CD4-positive, alpha-beta T cell (primary cell): Measurements from ENCODE around the gene GALNT14. TPM values are rescaled to one million over a fixed set of nuclear protein-coding genes. Genes with fewer than 3 reads are reported as not detected.

Source experiments
- ATAC-seq: fragments of 200-7000 bp; cut with Tn5 transposase; one replicate; pipeline ENCODE4 v1.10.0; 2022; ENCODE audit warnings: mild to moderate bottlenecking; ENCODE audit not compliant: poor library complexity
- CTCF ChIA-PET: fragments of 350-600 bp; sonication (Branson Sonifier 250); formaldehyde crosslinking; loops from one replicate; lab custom pipeline; 2021; ENCODE audit warnings: antibody characterized with exemption, inconsistent platforms; lab: Charles Lee
- POLR2A ChIA-PET: fragments of 350-600 bp; sonication (Branson Sonifier 250); formaldehyde crosslinking; loops from one replicate; lab custom pipeline; 2021; ENCODE audit warnings: antibody characterized with exemption, inconsistent platforms; lab: Charles Lee
- DNase-seq, 14 experiments: peaks; one replicate each; pipeline ENCODE4 v3.0.0-alpha.2; 2013 to 2020; ENCODE audit warnings: mixed read lengths in 2 of 14
- H3K27ac ChIP-seq, 2 donors: one replicate each; pipeline versions ENCODE4 v1.5.1 to v1.7.0; 2013; ENCODE audit warnings: low read length in 2 of 2, low read depth in 1 of 2, mild to moderate bottlenecking in 1 of 2
- H3K27me3 ChIP-seq, 2 experiments: 1 replicate in 1 of 2; 2 replicates in 1 of 2; pipeline versions ENCODE4 v1.6.1 to v1.7.0; 2013; ENCODE audit warnings: low read length in 2 of 2, control low read depth in 1 of 2, mild to moderate bottlenecking in 1 of 2, moderate library complexity in 1 of 2; ENCODE audit not compliant: insufficient read depth in 2 of 2, control insufficient read depth in 1 of 2
- H3K36me3 ChIP-seq: one replicate; pipeline ENCODE4 v1.6.1; 2013; ENCODE audit warnings: low read length, control low read depth; ENCODE audit not compliant: insufficient read depth
- H3K4me1 ChIP-seq: one replicate; pipeline ENCODE4 v1.6.1; 2013; ENCODE audit warnings: low read length, control low read depth; ENCODE audit not compliant: insufficient read depth
- H3K4me3 ChIP-seq: one replicate; pipeline ENCODE4 v1.5.1; 2013; ENCODE audit warnings: mild to moderate bottlenecking, low read length, moderate library complexity
- H3K9me3 ChIP-seq, 2 experiments: 1 replicate in 1 of 2; 2 replicates in 1 of 2; pipeline versions ENCODE4 v1.6.1 to v1.7.0; 2013; ENCODE audit warnings: low read length in 2 of 2, mild to moderate bottlenecking in 2 of 2, control low read depth in 1 of 2, moderate library complexity in 1 of 2; ENCODE audit not compliant: control insufficient read depth in 1 of 2, insufficient read depth in 1 of 2
- H3K27ac Mint-ChIP-seq: one replicate; pipeline ENCODE4 v1.8.0; 2020; ENCODE audit warnings: mixed read lengths
- H3K27me3 Mint-ChIP-seq: one replicate; pipeline ENCODE4 v1.8.0; 2021; ENCODE audit warnings: mixed read lengths
- H3K36me3 Mint-ChIP-seq: one replicate; pipeline ENCODE4 v1.8.0; 2021; ENCODE audit warnings: low read depth, mixed read lengths
- H3K4me1 Mint-ChIP-seq: one replicate; pipeline ENCODE4 v1.8.0; 2021; ENCODE audit warnings: low read depth, mixed read lengths
- H3K4me3 Mint-ChIP-seq: one replicate; pipeline ENCODE4 v1.8.0; 2020; ENCODE audit warnings: mild to moderate bottlenecking, mixed read lengths
- H3K9me3 Mint-ChIP-seq: one replicate; pipeline ENCODE4 v1.8.0; 2020; ENCODE audit warnings: mixed read lengths
- intact Hi-C, 2 experiments: fragments of 100-400 bp; cut with DNase I in 1 of 2; cut with micrococcal nuclease in 1 of 2; formaldehyde crosslinking; loops; one replicate each; pipeline versions ENCODE4 v1.15.1 to v1.9.0; 2023 to 2025; cut with DNase I, micrococcal nuclease
- total RNA-seq, 174 experiments: library from RNA in 2 of 174; stranded (reverse) in 2 of 174; gene quantifications; one replicate each; pipeline ENCODE4 v1.2.3 and lab custom pipeline; 2021 to 2026
- TF ChIP-seq, protein P1 (sequence below): fragments of 200-600 bp; IDR thresholded peaks from one replicate; pipeline ENCODE4 v1.8.0; 2022; ENCODE audit warnings: antibody characterized with exemption, mild to moderate bottlenecking

GALNT14 gene
- total RNA-seq, 2 experiments from 2014 or later = not detected

DNA sequence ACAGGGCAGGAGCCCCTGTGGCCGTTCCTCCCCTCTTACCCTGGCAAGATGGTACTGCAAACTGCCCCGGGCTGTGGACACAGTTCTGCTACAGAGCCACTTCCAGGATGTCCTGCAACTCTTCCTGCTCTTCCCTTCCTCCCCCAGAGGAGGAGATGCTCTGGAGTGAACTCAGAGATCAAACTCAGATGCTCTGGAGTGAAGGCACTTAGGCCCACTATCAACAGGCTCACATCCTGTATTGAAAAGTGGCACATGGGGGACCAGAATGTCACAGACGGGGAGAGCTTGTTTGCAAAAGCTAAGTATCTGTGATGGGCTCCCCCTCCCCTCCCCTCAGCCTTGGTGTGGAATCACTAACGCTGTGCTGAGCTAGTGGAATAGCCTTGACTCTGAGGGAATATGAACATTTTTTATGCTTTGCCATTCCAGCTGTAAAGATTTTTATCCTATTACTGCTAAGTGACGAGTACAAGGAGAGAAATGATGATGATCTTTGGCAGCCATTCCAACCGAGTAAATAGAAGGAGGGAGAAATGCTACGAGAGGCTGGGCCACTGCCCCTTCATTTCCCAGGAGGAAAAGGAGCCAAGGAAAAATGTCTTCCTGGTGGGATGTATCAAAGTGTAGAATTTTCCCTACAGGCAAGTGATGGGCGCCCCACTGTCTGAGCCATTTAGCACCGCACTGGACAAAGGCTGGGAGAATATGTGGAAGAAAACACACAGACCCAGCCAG, 152.6 kb downstream of the GALNT14 start:
- intact Hi-C loops = no loop called here
- Mint-ChIP-seq H3K4me1 (no peaks in the 10 kb centered on the region), H3K36me3 (no peaks in the 10 kb centered on the region), H3K27me3 (peaks cover 7% of the 10 kb centered on the region), H3K27ac (no peak overlapping the region), H3K4me3 (no peak overlapping the region), H3K9me3 (no peaks in the 10 kb centered on the region)
- DNase-seq (no peak), ATAC-seq (no peak)
- Histone ChIP-seq H3K9me3 (no peaks in the 10 kb centered on the region), H3K27ac (no peak overlapping the region), H3K4me1 (no peaks in the 10 kb centered on the region), H3K4me3 (no peak overlapping the region), H3K27me3 (peaks cover 0 to 2% of the 10 kb centered on the region in 2 experiments), H3K36me3 (no peaks in the 10 kb centered on the region)
- POLR2A ChIA-PET = no interaction called here
- CTCF ChIA-PET = no interaction called here
- TF ChIP-seq, protein P1, sequence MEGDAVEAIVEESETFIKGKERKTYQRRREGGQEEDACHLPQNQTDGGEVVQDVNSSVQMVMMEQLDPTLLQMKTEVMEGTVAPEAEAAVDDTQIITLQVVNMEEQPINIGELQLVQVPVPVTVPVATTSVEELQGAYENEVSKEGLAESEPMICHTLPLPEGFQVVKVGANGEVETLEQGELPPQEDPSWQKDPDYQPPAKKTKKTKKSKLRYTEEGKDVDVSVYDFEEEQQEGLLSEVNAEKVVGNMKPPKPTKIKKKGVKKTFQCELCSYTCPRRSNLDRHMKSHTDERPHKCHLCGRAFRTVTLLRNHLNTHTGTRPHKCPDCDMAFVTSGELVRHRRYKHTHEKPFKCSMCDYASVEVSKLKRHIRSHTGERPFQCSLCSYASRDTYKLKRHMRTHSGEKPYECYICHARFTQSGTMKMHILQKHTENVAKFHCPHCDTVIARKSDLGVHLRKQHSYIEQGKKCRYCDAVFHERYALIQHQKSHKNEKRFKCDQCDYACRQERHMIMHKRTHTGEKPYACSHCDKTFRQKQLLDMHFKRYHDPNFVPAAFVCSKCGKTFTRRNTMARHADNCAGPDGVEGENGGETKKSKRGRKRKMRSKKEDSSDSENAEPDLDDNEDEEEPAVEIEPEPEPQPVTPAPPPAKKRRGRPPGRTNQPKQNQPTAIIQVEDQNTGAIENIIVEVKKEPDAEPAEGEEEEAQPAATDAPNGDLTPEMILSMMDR = no peak

GRCh38 chr2:30984148-30984547, 154.1 kb downstream of the GALNT14 start:
- Histone ChIP-seq H3K9me3 (no peaks in the 10 kb centered on the region), H3K27ac (no peak overlapping the region), H3K27me3 (peaks cover 0 to 2% of the 10 kb centered on the region in 2 experiments), H3K4me1 (no peaks in the 10 kb centered on the region), H3K36me3 (no peaks in the 10 kb centered on the region), H3K4me3 (no peak overlapping the region)
- DNase-seq = no peak
- ChIA-PET CTCF (no interaction called here), POLR2A (no interaction called here)
- Mint-ChIP-seq H3K27ac (no peak overlapping the region), H3K9me3 (no peaks in the 10 kb centered on the region), H3K4me1 (no peaks in the 10 kb centered on the region), H3K36me3 (no peaks in the 10 kb centered on the region), H3K4me3 (no peak overlapping the region), H3K27me3 (peaks cover 7% of the 10 kb centered on the region)
- TF ChIP-seq, protein P1 = no peak
- intact Hi-C loops = no loop called here
- ATAC-seq = no peak

DNA sequence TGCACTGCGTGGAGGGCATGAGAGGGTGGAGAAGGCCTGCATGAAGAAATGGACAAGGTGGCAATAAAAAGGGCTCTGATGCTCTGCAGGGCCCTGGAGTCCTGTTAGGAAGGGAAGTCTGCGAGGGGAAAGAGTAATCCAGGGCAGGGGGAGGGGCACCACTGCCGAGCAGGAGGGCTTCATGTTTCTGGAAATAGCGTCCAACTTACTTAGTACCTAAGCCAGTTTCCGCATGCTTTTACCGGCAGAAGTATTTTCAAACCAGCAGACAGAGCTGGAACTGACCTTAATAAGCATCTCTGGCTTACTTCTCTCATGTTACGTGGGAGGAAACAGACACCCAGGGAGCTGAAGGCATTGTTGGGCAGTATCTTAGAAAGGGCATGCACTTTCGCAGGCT, 156.7 kb downstream of the GALNT14 start:
- no peak overlapping the region for H3K4me3 ChIP-seq
- no peak overlapping the region for H3K27ac ChIP-seq
- no peak for ATAC-seq
- CTCF ChIA-PET = no interaction called here
- TF ChIP-seq, protein P1 = no peak
- DNase-seq = no peak
- no peaks in the 10 kb centered on the region for H3K36me3 ChIP-seq
- no peaks in the 10 kb centered on the region for H3K27me3 ChIP-seq
- intact Hi-C loops = no loop called here
- Mint-ChIP-seq H3K27ac (no peak overlapping the region), H3K4me1 (no peaks in the 10 kb centered on the region), H3K27me3 (peaks cover 10% of the 10 kb centered on the region), H3K9me3 (no peaks in the 10 kb centered on the region), H3K36me3 (no peaks in the 10 kb centered on the region), H3K4me3 (no peak overlapping the region)
- POLR2A ChIA-PET = no interaction called here
- no peaks in the 10 kb centered on the region for H3K9me3 ChIP-seq
- no peaks in the 10 kb centered on the region for H3K4me1 ChIP-seq
